PC-3 (cell line): Measurements from ENCODE around the gene SLC35F3. TPM values are rescaled to one million over a fixed set of nuclear protein-coding genes. Genes with fewer than 3 reads are reported as not detected.

Source experiments
- ATAC-seq: fragments of 200-7000 bp; cut with Tn5 transposase; 2 replicates; pipeline ENCODE4 v1.9.1; 2020; ENCODE audit warnings: mild to moderate bottlenecking, moderate library complexity
- BruUV-seq: library from RNA; stranded (reverse); fragments of 400-500 nt; replicated peaks from 2 replicates; lab custom pipeline; 2021; lab: Mats Ljungman, UMichigan
- CTCF ChIA-PET: fragments of 300-600 bp; sonication (Branson Sonifier 250); formaldehyde crosslinking; loops from one replicate; lab custom pipeline; 2022; ENCODE audit warnings: antibody characterized with exemption; lab: Charles Lee
- POLR2A ChIA-PET: fragments of 300-600 bp; sonication (Branson Sonifier 250); formaldehyde crosslinking; loops from one replicate; lab custom pipeline; 2022; ENCODE audit warnings: antibody characterized with exemption; ENCODE audit not compliant: unreplicated experiment; lab: Charles Lee
- DNase-seq: peaks from one replicate; pipeline ENCODE4 v3.0.0-alpha.2; 2015
- H2AFZ ChIP-seq: fragments of 300-600 bp; sonication (generic); 2 replicates; pipeline ENCODE4 v1.6.0; 2016; ENCODE audit warnings: antibody characterized with exemption, low read length
- H3F3A ChIP-seq: fragments of 300-600 bp; sonication (generic); one replicate; pipeline ENCODE4 v1.6.0; 2017; ENCODE audit warnings: antibody characterized with exemption, low read length, control low read depth, mild to moderate bottlenecking; ENCODE audit not compliant: unreplicated experiment
- H3K27ac ChIP-seq: fragments of 300-600 bp; sonication (generic); 2 replicates; pipeline ENCODE4 v1.5.1; 2016; ENCODE audit warnings: mild to moderate bottlenecking, low read length
- H3K27me3 ChIP-seq: fragments of 300-600 bp; sonication (generic); 2 replicates; pipeline ENCODE4 v1.6.1; 2016; ENCODE audit warnings: low read length, mixed read lengths
- H3K36me3 ChIP-seq: fragments of 300-600 bp; sonication (generic); 2 replicates; pipeline ENCODE4 v1.6.1; 2016; ENCODE audit warnings: low read depth, mixed run types, low read length, mixed read lengths
- H3K4me1 ChIP-seq: fragments of 300-600 bp; sonication (generic); 2 replicates; pipeline ENCODE4 v1.5.1; 2016; ENCODE audit warnings: low read length; ENCODE audit not compliant: insufficient read depth
- H3K4me2 ChIP-seq: fragments of 300-600 bp; sonication (generic); 2 replicates; pipeline ENCODE4 v1.6.0; 2016; ENCODE audit warnings: low read length
- H3K4me3 ChIP-seq: fragments of 300-600 bp; sonication (generic); 2 replicates; pipeline ENCODE4 v1.5.1; 2016; ENCODE audit warnings: mild to moderate bottlenecking, low read length, mixed read lengths
- H3K79me2 ChIP-seq: fragments of 300-600 bp; sonication (generic); 2 replicates; pipeline ENCODE4 v1.6.1; 2017; ENCODE audit warnings: low read length, mixed read lengths
- H3K9ac ChIP-seq: fragments of 300-600 bp; sonication (generic); 2 replicates; pipeline ENCODE4 v1.6.0; 2016; ENCODE audit warnings: mild to moderate bottlenecking, low read length
- H3K9me2 ChIP-seq: fragments of 300-600 bp; sonication (generic); replicated peaks from 2 replicates; pipeline ENCODE4 v1.6.1; 2016; ENCODE audit warnings: mixed run types, low read length, mixed read lengths
- H3K9me3 ChIP-seq: fragments of 300-600 bp; sonication (generic); 2 replicates; pipeline ENCODE4 v1.6.1; 2016; ENCODE audit warnings: low read length, mixed read lengths
- H4K20me1 ChIP-seq: fragments of 300-600 bp; sonication (generic); 2 replicates; pipeline ENCODE4 v1.6.1; 2016; ENCODE audit warnings: low read length, mixed read lengths
- EZH2 ChIP-seq: fragments of 300-600 bp; sonication (generic); IDR thresholded peaks from one replicate; pipeline ENCODE4 v1.6.1; 2017; ENCODE audit warnings: antibody characterized with exemption, mild to moderate bottlenecking, low read length; ENCODE audit not compliant: unreplicated experiment
- EZH2phosphoT487 ChIP-seq: fragments of 300-600 bp; sonication (generic); IDR thresholded peaks from 2 replicates; pipeline ENCODE4 v1.6.1; 2018; ENCODE audit warnings: mild to moderate bottlenecking, antibody characterized with exemption, low read length, borderline replicate concordance
- intact Hi-C: fragments of 100-400 bp; cut with micrococcal nuclease; formaldehyde crosslinking; loops from 2 replicates; pipeline ENCODE4 v1.9.0; 2023
- total RNA-seq: library from RNA; depleted of rRNA; stranded (reverse); fragments of >200 nt; gene quantifications from 2 replicates; pipeline ENCODE4 v1.2.3, GENCODE V29; 2014
- TF ChIP-seq, protein P1 (sequence below): fragments of 300-600 bp; sonication (generic); conservative IDR thresholded peaks from 2 replicates; pipeline ENCODE4 v1.5.1; 2017; ENCODE audit warnings: antibody characterized with exemption, low read depth, mild to moderate bottlenecking, low read length

The SLC35F3 gene
- total RNA-seq, 1 experiment from 2014 or later, result 17.7 TPM

DNA sequence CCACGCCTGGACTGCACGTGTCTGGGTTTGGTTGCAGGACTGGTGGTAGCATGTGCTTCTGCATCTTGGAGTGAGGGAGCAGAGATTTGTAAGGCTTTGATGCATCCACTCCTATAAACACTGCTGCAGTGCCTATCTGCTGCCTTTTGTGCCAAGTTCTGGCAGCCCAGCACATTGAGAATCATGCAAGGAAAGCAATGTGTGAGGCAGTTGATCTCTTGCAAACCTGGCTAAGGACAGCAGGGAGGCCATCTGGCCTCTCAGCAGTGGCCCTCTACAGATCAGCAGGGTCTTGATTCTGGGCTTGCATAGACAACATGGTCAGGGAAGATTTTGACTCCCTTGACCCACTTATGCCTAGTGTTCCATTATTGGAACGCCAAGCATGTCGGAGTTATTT lies 387.5 kb downstream of the SLC35F3 start:
- intact Hi-C loops, result no loop called here
- H3K36me3 ChIP-seq, result no peaks in the 10 kb centered on the region
- no peak overlapping the region for H3K27ac ChIP-seq
- no peaks in the 10 kb centered on the region for H3K4me1 ChIP-seq
- ATAC-seq (no peak), DNase-seq (no peak)
- no peak overlapping the region for H3K4me3 ChIP-seq
- H3F3A ChIP-seq, result no peaks in the 10 kb centered on the region
- no peaks in the 10 kb centered on the region for H3K27me3 ChIP-seq
- BruUV-seq, result no TSS peak
- H3K79me2 ChIP-seq, result no peaks in the 10 kb centered on the region
- H2AFZ ChIP-seq, result no peak overlapping the region
- H3K4me2 ChIP-seq, result no peak overlapping the region
- no peaks in the 10 kb centered on the region for H3K9me2 ChIP-seq
- CTCF ChIA-PET, result no interaction called here
- H3K9ac ChIP-seq, result no peak overlapping the region
- no peak for TF ChIP-seq EZH2phosphoT487
- TF ChIP-seq EZH2, result no peak
- TF ChIP-seq, protein P1, sequence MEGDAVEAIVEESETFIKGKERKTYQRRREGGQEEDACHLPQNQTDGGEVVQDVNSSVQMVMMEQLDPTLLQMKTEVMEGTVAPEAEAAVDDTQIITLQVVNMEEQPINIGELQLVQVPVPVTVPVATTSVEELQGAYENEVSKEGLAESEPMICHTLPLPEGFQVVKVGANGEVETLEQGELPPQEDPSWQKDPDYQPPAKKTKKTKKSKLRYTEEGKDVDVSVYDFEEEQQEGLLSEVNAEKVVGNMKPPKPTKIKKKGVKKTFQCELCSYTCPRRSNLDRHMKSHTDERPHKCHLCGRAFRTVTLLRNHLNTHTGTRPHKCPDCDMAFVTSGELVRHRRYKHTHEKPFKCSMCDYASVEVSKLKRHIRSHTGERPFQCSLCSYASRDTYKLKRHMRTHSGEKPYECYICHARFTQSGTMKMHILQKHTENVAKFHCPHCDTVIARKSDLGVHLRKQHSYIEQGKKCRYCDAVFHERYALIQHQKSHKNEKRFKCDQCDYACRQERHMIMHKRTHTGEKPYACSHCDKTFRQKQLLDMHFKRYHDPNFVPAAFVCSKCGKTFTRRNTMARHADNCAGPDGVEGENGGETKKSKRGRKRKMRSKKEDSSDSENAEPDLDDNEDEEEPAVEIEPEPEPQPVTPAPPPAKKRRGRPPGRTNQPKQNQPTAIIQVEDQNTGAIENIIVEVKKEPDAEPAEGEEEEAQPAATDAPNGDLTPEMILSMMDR, result no peak
- H4K20me1 ChIP-seq, result no peaks in the 10 kb centered on the region
- POLR2A ChIA-PET, result no interaction called here
- no peaks in the 10 kb centered on the region for H3K9me3 ChIP-seq

DNA sequence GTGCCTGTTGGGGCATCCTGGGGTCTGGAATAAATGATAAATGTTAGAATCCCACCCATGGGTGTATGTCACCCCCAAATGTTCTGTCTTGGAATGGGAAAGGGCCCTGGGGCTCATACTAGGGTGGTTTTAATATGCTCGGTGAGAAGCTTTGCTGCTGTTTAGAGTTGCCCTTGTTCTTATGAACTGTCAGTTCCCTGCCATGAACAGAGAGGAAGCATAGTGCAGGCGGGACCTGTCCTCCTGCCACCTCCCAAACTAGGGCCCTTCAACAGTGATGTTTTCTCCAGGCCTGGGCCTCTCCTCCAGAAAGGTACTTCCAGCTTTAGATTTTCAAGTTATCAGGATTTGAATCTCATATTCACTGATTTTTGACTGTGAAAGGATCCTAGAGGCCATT lies 388.1 kb downstream of the SLC35F3 start:
- H3K4me3 ChIP-seq, result no peak overlapping the region
- H4K20me1 ChIP-seq, result no peaks in the 10 kb centered on the region
- H3K27ac ChIP-seq, result no peak overlapping the region
- no TSS peak for BruUV-seq
- no peaks in the 10 kb centered on the region for H3K36me3 ChIP-seq
- no peaks in the 10 kb centered on the region for H3F3A ChIP-seq
- ATAC-seq, result no peak
- no peaks in the 10 kb centered on the region for H3K79me2 ChIP-seq
- H3K27me3 ChIP-seq, result no peaks in the 10 kb centered on the region
- intact Hi-C loops, result no loop called here
- H3K4me2 ChIP-seq, result no peak overlapping the region
- ChIA-PET POLR2A (no interaction called here), CTCF (no interaction called here)
- no peaks in the 10 kb centered on the region for H3K9me3 ChIP-seq
- DNase-seq, result no peak
- H2AFZ ChIP-seq, result no peak overlapping the region
- TF ChIP-seq EZH2phosphoT487 (no peak), EZH2 (no peak)
- TF ChIP-seq, protein P1, result no peak
- H3K9me2 ChIP-seq, result no peaks in the 10 kb centered on the region
- no peak overlapping the region for H3K9ac ChIP-seq
- no peaks in the 10 kb centered on the region for H3K4me1 ChIP-seq

DNA sequence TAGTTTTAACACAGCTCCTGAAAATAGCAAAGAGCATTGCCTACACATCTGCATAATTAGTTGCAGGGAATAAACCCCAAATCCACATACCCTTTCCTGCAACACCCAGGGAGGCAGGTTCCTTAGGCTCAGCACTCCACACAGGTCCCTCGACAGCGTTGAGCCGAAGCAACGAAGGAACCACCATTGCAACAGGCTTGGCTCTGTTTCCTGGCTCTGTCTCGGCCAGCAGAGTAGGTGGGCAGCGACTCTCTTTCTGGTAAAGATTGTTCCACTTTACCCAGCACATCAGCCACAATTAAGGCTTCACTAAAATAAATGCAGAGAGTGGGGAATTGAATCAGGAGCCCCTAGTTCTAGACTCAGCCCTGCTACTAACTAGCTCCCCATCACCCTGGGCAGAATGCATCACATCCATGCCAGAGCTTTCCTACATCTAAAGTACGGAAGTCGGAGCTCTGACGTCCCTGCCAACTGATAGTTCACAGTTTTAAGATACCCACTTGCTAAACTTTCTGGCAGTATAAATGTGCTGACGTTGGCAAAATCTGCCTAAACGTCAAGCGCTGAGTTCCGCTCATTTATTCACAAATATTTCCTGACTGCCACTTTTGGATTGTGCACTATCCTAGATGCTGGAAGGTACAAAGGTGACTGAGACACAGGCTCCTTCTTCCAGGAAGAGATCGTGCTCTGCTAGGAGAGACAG lies 389.8 kb downstream of the SLC35F3 start:
- BruUV-seq, result no TSS peak
- Histone ChIP-seq H2AFZ (no peak overlapping the region), H3K27me3 (no peaks in the 10 kb centered on the region), H3K4me1 (no peaks in the 10 kb centered on the region), H3K79me2 (no peaks in the 10 kb centered on the region), H3K9me3 (no peaks in the 10 kb centered on the region), H4K20me1 (no peaks in the 10 kb centered on the region), H3K4me2 (no peak overlapping the region), H3K9ac (no peak overlapping the region), H3K9me2 (no peaks in the 10 kb centered on the region), H3K36me3 (no peaks in the 10 kb centered on the region), H3K27ac (no peak overlapping the region), H3F3A (no peaks in the 10 kb centered on the region), H3K4me3 (no peak overlapping the region)
- no peak for DNase-seq
- TF ChIP-seq EZH2, result no peak
- TF ChIP-seq EZH2phosphoT487, result no peak
- TF ChIP-seq, protein P1, result no peak
- intact Hi-C loops, result no loop called here
- ChIA-PET CTCF (no interaction called here), POLR2A (no interaction called here)
- no peak for ATAC-seq
